H9 (cell line): ENCODE data around the gene ATP1B2. TPM values are rescaled to one million over a fixed set of nuclear protein-coding genes. Genes with fewer than 3 reads are reported as not detected.

Source experiments
- DNase-seq: peaks from one replicate; pipeline ENCODE4 v3.0.0-alpha.2; 2017
- H2AFZ ChIP-seq: one replicate; pipeline ENCODE4 v1.6.1; 2013; ENCODE audit warnings: mild to moderate bottlenecking, low read length, control low read depth, moderate library complexity
- H2AK5ac ChIP-seq: 2 replicates; pipeline ENCODE4 v1.6.1; 2013; ENCODE audit warnings: low read length, control low read depth, mixed read lengths; ENCODE audit not compliant: insufficient read length
- H2BK120ac ChIP-seq: one replicate; pipeline ENCODE4 v1.6.1; 2013; ENCODE audit warnings: low read depth, mild to moderate bottlenecking, low read length, control low read depth, inconsistent platforms; ENCODE audit not compliant: poor library complexity, severe bottlenecking
- H2BK12ac ChIP-seq: 2 replicates; pipeline ENCODE4 v1.6.1; 2013; ENCODE audit warnings: low read length, control low read depth, mixed read lengths, low read depth; ENCODE audit not compliant: insufficient read length
- H2BK15ac ChIP-seq: 2 replicates; pipeline ENCODE4 v1.6.1; 2013; ENCODE audit warnings: low read depth, low read length, control low read depth
- H2BK20ac ChIP-seq: one replicate; pipeline ENCODE4 v1.6.1; 2013; ENCODE audit warnings: low read depth, mild to moderate bottlenecking, low read length, control low read depth, inconsistent platforms; ENCODE audit not compliant: poor library complexity, severe bottlenecking
- H2BK5ac ChIP-seq: 2 replicates; pipeline ENCODE4 v1.6.1; 2013; ENCODE audit warnings: low read length, control low read depth, mixed read lengths; ENCODE audit not compliant: insufficient read length
- H3K14ac ChIP-seq: 2 replicates; pipeline ENCODE4 v1.6.1; 2013; ENCODE audit warnings: low read length, control low read depth; ENCODE audit not compliant: insufficient read depth
- H3K18ac ChIP-seq: 2 replicates; pipeline ENCODE4 v1.6.1; 2013; ENCODE audit warnings: low read depth, mild to moderate bottlenecking, mixed read lengths, low read length, control low read depth; ENCODE audit not compliant: insufficient read length
- H3K23ac ChIP-seq: 2 replicates; pipeline ENCODE4 v1.6.1; 2013; ENCODE audit warnings: low read length, control low read depth, mixed read lengths, low read depth; ENCODE audit not compliant: insufficient read length
- H3K23me2 ChIP-seq: 2 replicates; pipeline ENCODE4 v1.6.1; 2013; ENCODE audit warnings: low read depth, mild to moderate bottlenecking, mixed read lengths, low read length, control low read depth; ENCODE audit not compliant: insufficient read length, poor library complexity, severe bottlenecking
- H3K27ac ChIP-seq: 2 replicates; pipeline ENCODE4 v1.5.1; 2013; ENCODE audit warnings: low read length, control low read depth, mixed read lengths, low read depth; ENCODE audit not compliant: insufficient read length
- H3K27me3 ChIP-seq: 2 replicates; pipeline ENCODE4 v1.6.1; 2013; ENCODE audit warnings: low read length, control low read depth, inconsistent platforms; ENCODE audit not compliant: insufficient read depth
- H3K4ac ChIP-seq: 2 replicates; pipeline ENCODE4 v1.6.1; 2013; ENCODE audit warnings: low read depth, mild to moderate bottlenecking, control low read depth, inconsistent platforms, low read length, moderate library complexity
- H3K4me1 ChIP-seq: 2 replicates; pipeline ENCODE4 v1.6.1; 2013; ENCODE audit warnings: low read length, control low read depth, inconsistent platforms; ENCODE audit not compliant: insufficient read depth
- H3K4me2 ChIP-seq: 2 replicates; pipeline ENCODE4 v1.6.1; 2013; ENCODE audit warnings: low read length, control low read depth, mixed read lengths; ENCODE audit not compliant: insufficient read length, insufficient read depth
- H3K56ac ChIP-seq: 2 replicates; pipeline ENCODE4 v1.6.1; 2013; ENCODE audit warnings: low read depth, mild to moderate bottlenecking, mixed read lengths, low read length, control low read depth; ENCODE audit not compliant: insufficient read length
- H3K79me1 ChIP-seq: 2 replicates; pipeline ENCODE4 v1.6.1; 2013; ENCODE audit warnings: low read depth, mild to moderate bottlenecking, moderate library complexity, low read length, control low read depth, inconsistent platforms; ENCODE audit not compliant: insufficient read depth, poor library complexity, severe bottlenecking
- H3K79me2 ChIP-seq: 2 replicates; pipeline ENCODE4 v1.6.1; 2013; ENCODE audit warnings: low read length, control low read depth, inconsistent platforms; ENCODE audit not compliant: insufficient read depth
- H3K9ac ChIP-seq: 2 replicates; pipeline ENCODE4 v1.6.1; 2013; ENCODE audit warnings: low read length, control low read depth, mixed read lengths; ENCODE audit not compliant: insufficient read length; ENCODE audit errors: extremely low read depth
- H3K9me3 ChIP-seq: one replicate; pipeline ENCODE4 v1.6.1; 2013; ENCODE audit warnings: low read depth, low read length, inconsistent platforms; ENCODE audit not compliant: control insufficient read depth
- H3T11ph ChIP-seq: one replicate; pipeline ENCODE4 v1.6.1; 2013; ENCODE audit warnings: mild to moderate bottlenecking, low read length, control low read depth, inconsistent platforms
- H4K20me1 ChIP-seq: one replicate; pipeline ENCODE4 v1.6.1; 2013; ENCODE audit not compliant: control insufficient read depth, insufficient read length, insufficient read depth
- H4K5ac ChIP-seq: 2 replicates; pipeline ENCODE4 v1.6.1; 2013; ENCODE audit warnings: low read depth, mild to moderate bottlenecking, mixed read lengths, low read length, control low read depth; ENCODE audit not compliant: insufficient read length
- H4K8ac ChIP-seq: replicated peaks from 2 replicates; pipeline ENCODE4 v1.6.1; 2013; ENCODE audit warnings: low read length, control low read depth, mixed read lengths, low read depth; ENCODE audit not compliant: insufficient read length
- H4K91ac ChIP-seq: 2 replicates; pipeline ENCODE4 v1.6.1; 2013; ENCODE audit warnings: low read depth, mild to moderate bottlenecking, moderate library complexity, mixed read lengths, low read length, control low read depth; ENCODE audit not compliant: insufficient read length
- H3K27ac Mint-ChIP-seq, 3 experiments: 2 replicates in 2 of 3; 3 replicates in 1 of 3; pipeline ENCODE4 v1.8.0; 2020 to 2021; ENCODE audit warnings: mixed read lengths in 3 of 3, mild to moderate bottlenecking in 1 of 3, moderate library complexity in 1 of 3
- H3K27me3 Mint-ChIP-seq: 2 replicates; pipeline ENCODE4 v1.8.0; 2021; ENCODE audit warnings: low read depth, mild to moderate bottlenecking, moderate library complexity, mixed read lengths
- H3K36me3 Mint-ChIP-seq, 3 experiments: 2 replicates in 2 of 3; 3 replicates in 1 of 3; pipeline ENCODE4 v1.8.0; 2020 to 2021; ENCODE audit warnings: low read depth in 3 of 3, mixed read lengths in 3 of 3; ENCODE audit not compliant: insufficient read depth in 1 of 3
- H3K4me1 Mint-ChIP-seq, 2 experiments: 2 replicates each; pipeline ENCODE4 v1.8.0; 2020; ENCODE audit warnings: mixed read lengths in 2 of 2
- H3K4me3 Mint-ChIP-seq, 2 experiments: 2 replicates in 1 of 2; 3 replicates in 1 of 2; pipeline ENCODE4 v1.8.0; 2020 to 2021; ENCODE audit warnings: mild to moderate bottlenecking in 2 of 2, mixed read lengths in 2 of 2, moderate library complexity in 1 of 2
- H3K9me3 Mint-ChIP-seq, 2 experiments: 2 replicates in 1 of 2; 3 replicates in 1 of 2; pipeline ENCODE4 v1.8.0; 2020; ENCODE audit warnings: mild to moderate bottlenecking in 2 of 2, mixed read lengths in 2 of 2, moderate library complexity in 1 of 2
- whole genome bisulfite sequencing: extraction: QIAGEN DNeasy Blood & Tissue Kit; methylation state at CpG from one replicate; pipeline ENCODE4 v1.1.7; 2013; ENCODE audit warnings: missing lambda C conversion rate, low lambda C conversion rate, mixed read lengths; ENCODE audit not compliant: insufficient read length; ENCODE audit errors: extremely low coverage; 5-methylcytosine and 5-hydroxymethylcytosine counted together
- total RNA-seq: library from RNA; stranded (reverse); gene quantifications from 2 replicates; pipeline ENCODE4 v1.2.1, GENCODE V29; 2021
- TF ChIP-seq, protein P1 (sequence below): fragments of 200-600 bp; sonication (generic); conservative IDR thresholded peaks from 3 replicates; pipeline ENCODE4 v1.8.0; 2021; ENCODE audit warnings: antibody characterized with exemption, mild to moderate bottlenecking

Gene ATP1B2
- total RNA-seq, 1 experiment from 2014 or later, result 16.2 TPM

DNA sequence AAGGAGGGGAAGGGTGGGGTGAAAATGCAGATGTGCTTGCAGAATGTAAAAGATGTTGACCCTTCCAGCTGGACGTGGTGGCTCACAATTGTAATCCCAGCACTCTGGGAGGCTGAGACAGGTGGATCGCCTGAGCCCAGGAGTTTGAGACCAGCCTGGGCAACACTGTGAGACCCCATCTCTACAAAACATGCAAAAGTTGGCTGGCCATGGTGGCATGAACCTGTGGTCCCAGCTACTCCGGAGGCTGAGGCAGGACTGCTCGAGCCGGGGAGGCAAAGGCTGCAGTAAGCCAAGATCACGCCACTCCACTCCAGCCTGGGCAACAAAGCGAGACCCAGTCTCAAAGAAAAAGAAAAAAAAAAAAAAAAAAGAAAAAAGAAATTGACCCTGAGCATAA is 17.8 kb downstream of the ATP1B2 start:
- WGBS, result no CpG with 5 or more reads among the region's 7 CpGs
- no peaks in the 10 kb centered on the region for H3K4me1 ChIP-seq
- H4K8ac ChIP-seq, result no peak overlapping the region
- H3K56ac ChIP-seq, result no peak overlapping the region
- no peak overlapping the region for H3K23ac ChIP-seq
- no peak overlapping the region for H4K5ac ChIP-seq
- H3K27me3 ChIP-seq, result no peaks in the 10 kb centered on the region
- Mint-ChIP-seq H3K27ac (no peak overlapping the region), H3K27me3 (no peaks in the 10 kb centered on the region), H3K4me1 (peaks cover 1 to 9% of the 10 kb centered on the region in 2 experiments; a peak in 2 of 4 replicates), H3K36me3 (peaks cover 37 to 67% (median 64%) of the 10 kb centered on the region in 3 experiments), H3K9me3 (peaks cover 3% of the 10 kb centered on the region in 2 experiments), H3K4me3 (no peak overlapping the region)
- no peaks in the 10 kb centered on the region for H3K23me2 ChIP-seq
- no peak overlapping the region for H4K91ac ChIP-seq
- H2AFZ ChIP-seq, result no peak overlapping the region
- H3K27ac ChIP-seq, result no peak overlapping the region
- TF ChIP-seq, protein P1, sequence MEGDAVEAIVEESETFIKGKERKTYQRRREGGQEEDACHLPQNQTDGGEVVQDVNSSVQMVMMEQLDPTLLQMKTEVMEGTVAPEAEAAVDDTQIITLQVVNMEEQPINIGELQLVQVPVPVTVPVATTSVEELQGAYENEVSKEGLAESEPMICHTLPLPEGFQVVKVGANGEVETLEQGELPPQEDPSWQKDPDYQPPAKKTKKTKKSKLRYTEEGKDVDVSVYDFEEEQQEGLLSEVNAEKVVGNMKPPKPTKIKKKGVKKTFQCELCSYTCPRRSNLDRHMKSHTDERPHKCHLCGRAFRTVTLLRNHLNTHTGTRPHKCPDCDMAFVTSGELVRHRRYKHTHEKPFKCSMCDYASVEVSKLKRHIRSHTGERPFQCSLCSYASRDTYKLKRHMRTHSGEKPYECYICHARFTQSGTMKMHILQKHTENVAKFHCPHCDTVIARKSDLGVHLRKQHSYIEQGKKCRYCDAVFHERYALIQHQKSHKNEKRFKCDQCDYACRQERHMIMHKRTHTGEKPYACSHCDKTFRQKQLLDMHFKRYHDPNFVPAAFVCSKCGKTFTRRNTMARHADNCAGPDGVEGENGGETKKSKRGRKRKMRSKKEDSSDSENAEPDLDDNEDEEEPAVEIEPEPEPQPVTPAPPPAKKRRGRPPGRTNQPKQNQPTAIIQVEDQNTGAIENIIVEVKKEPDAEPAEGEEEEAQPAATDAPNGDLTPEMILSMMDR, result no peak
- H2BK12ac ChIP-seq, result no peak overlapping the region
- no peak overlapping the region for H3T11ph ChIP-seq
- no peaks in the 10 kb centered on the region for H3K79me2 ChIP-seq
- no peaks in the 10 kb centered on the region for H4K20me1 ChIP-seq
- no peaks in the 10 kb centered on the region for H3K79me1 ChIP-seq
- H3K18ac ChIP-seq, result no peak overlapping the region
- H3K4me2 ChIP-seq, result no peak overlapping the region
- no peak overlapping the region for H2BK120ac ChIP-seq
- H2BK5ac ChIP-seq, result no peak overlapping the region
- H2BK15ac ChIP-seq, result no peak overlapping the region
- H2BK20ac ChIP-seq, result no peak overlapping the region
- no peak overlapping the region for H3K9ac ChIP-seq
- no peak for DNase-seq
- no peak overlapping the region for H2AK5ac ChIP-seq
- H3K9me3 ChIP-seq, result peaks cover 3% of the 10 kb centered on the region
- no peak overlapping the region for H3K4ac ChIP-seq
- no peak overlapping the region for H3K14ac ChIP-seq
